Activated CD8-positive, alpha-beta T cell treated with anti-CD3 and anti-CD28 coated beads, Interleukin-2, amount 10 ng/mL, durations not matched to agents 7 days and 5 days (primary cell): ENCODE measurements around the gene SPINT1. TPM values are rescaled to one million over a fixed set of nuclear protein-coding genes. Genes with fewer than 3 reads are reported as not detected.

Experiments used
- ATAC-seq: fragments of 150-1000 bp; cut with Tn5 transposase; one replicate; pipeline ENCODE4 v1.10.0; 2021; ENCODE audit warnings: moderate library complexity
- CTCF ChIA-PET: fragments of 350-600 bp; sonication (Branson Sonifier 250); formaldehyde crosslinking; loops from one replicate; lab custom pipeline; 2021; ENCODE audit warnings: antibody characterized with exemption; lab: Charles Lee
- POLR2A ChIA-PET: fragments of 350-600 bp; sonication (Branson Sonifier 250); formaldehyde crosslinking; loops from one replicate; lab custom pipeline; 2021; ENCODE audit warnings: antibody characterized with exemption; lab: Charles Lee
- DNase-seq: peaks from one replicate; pipeline ENCODE4 v3.0.0-alpha.2; 2020
- H3K27ac Mint-ChIP-seq: one replicate; pipeline ENCODE4 v1.8.0; 2021; ENCODE audit warnings: mild to moderate bottlenecking, mixed read lengths
- H3K27me3 Mint-ChIP-seq: one replicate; pipeline ENCODE4 v1.8.0; 2021; ENCODE audit warnings: low read depth, mixed read lengths
- H3K36me3 Mint-ChIP-seq: one replicate; pipeline ENCODE4 v1.8.0; 2021; ENCODE audit warnings: low read depth, mixed read lengths
- H3K4me1 Mint-ChIP-seq: one replicate; pipeline ENCODE4 v1.8.0; 2021; ENCODE audit warnings: low read depth, mixed read lengths
- H3K4me3 Mint-ChIP-seq: one replicate; pipeline ENCODE4 v1.8.0; 2021; ENCODE audit warnings: mild to moderate bottlenecking, mixed read lengths
- H3K9me3 Mint-ChIP-seq: one replicate; pipeline ENCODE4 v1.8.0; 2022; ENCODE audit warnings: mixed read lengths; ENCODE audit not compliant: insufficient read depth
- total RNA-seq, 2 experiments: library from RNA; stranded (reverse); gene quantifications; one replicate each; pipeline ENCODE4 v1.2.3, GENCODE V29; 2021

The SPINT1 gene
- total RNA-seq, 2 experiments from 2014 or later = 3.1 to 4.3 TPM

- H3K4me1 Mint-ChIP-seq = peaks cover 20% of the 10 kb centered on the region
- H3K9me3 Mint-ChIP-seq = no peaks in the 10 kb centered on the region
- H3K27me3 Mint-ChIP-seq = no peaks in the 10 kb centered on the region
- POLR2A ChIA-PET = interaction anchor here (1.0 kb wide), 1 partner anchor 114 kb away, joined by 3 read pairs; the partner anchor contains the start of gene RAD51
- no peak for DNase-seq
- H3K36me3 Mint-ChIP-seq = peaks cover 20% of the 10 kb centered on the region
- H3K27ac Mint-ChIP-seq = no peak overlapping the region
- CTCF ChIA-PET = interaction anchor here (0.8 to 2.9 kb wide), 2 partner anchors 22 to 49 kb away, joined by 3 to 15 read pairs; no protein-coding TSS in a partner anchor
- no peak for ATAC-seq
- H3K4me3 Mint-ChIP-seq = peak overlapping the region; percentile 94
Observed at GRCh38 chr15:40808861-40809450, 34.9 kb upstream of the SPINT1 start.

DNA sequence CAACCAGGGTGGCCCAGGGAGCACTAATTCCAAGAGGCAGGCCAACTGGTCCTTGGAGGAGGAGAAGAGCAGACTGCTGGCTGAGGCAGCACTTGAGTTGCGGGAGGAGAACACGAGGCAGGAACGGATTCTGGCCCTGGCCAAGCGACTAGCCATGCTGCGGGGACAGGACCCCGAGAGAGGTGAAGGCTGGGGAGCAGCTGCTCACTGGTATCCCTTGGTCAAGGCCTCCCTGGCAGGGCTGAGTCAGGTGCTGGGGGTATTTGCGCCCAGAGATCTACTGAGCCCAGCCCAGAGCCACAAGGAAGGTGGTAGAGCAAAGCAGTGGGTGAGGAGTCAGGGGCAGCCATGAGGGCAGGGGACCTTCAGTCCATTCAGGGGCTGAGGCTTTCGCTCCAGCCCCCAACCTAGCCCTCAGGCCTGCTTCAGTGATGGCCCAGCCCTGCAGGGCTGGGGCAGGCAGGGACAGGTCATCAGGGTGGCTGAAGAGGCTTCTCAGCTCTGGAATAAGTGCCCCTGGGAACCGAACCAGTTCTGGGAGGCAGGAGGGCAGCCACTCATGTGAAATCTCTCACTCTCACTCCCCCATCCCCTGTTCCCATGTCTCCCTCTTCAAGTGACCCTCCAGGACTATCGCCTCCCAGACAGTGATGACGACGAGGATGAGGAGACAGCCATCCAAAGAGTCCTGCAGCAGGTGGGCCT lies 31.0 kb upstream of the SPINT1 start:
- ATAC-seq = no peak
- POLR2A ChIA-PET = interaction anchor here (0.6 kb wide), 2 partner anchors 422 to 1531 kb away, joined by 3 read pairs; no protein-coding TSS in a partner anchor

GRCh38 chr15:40815042-40815698 lies 28.7 kb upstream of the SPINT1 start:
- POLR2A ChIA-PET = interaction anchor here (0.7 kb wide), 1 partner anchor 28 kb away, joined by 3 read pairs; no protein-coding TSS in a partner anchor
- Mint-ChIP-seq H3K27me3 (no peaks in the 10 kb centered on the region), H3K36me3 (peaks cover 23% of the 10 kb centered on the region), H3K27ac (no peak overlapping the region), H3K9me3 (no peaks in the 10 kb centered on the region), H3K4me1 (no peaks in the 10 kb centered on the region), H3K4me3 (no peak overlapping the region)
- DNase-seq (no peak), ATAC-seq (no peak)
- CTCF ChIA-PET = interaction anchor here (0.6 to 0.8 kb wide), 2 partner anchors 136 to 302 kb away, joined by 3 read pairs; no protein-coding TSS in a partner anchor

More for the DNA sequence above, 31.0 kb upstream of the SPINT1 start:
- Mint-ChIP-seq H3K4me3 (no peak overlapping the region), H3K27ac (no peak overlapping the region), H3K9me3 (no peaks in the 10 kb centered on the region), H3K27me3 (no peaks in the 10 kb centered on the region), H3K36me3 (peaks cover 27% of the 10 kb centered on the region), H3K4me1 (peaks cover 14% of the 10 kb centered on the region)
- DNase-seq = no peak
- CTCF ChIA-PET = no interaction called here

GRCh38 chr15:40819048-40819447 lies 24.8 kb upstream of the SPINT1 start:
- peaks cover 10% of the 10 kb centered on the region for H3K36me3 Mint-ChIP-seq
- DNase-seq = no peak
- no peak overlapping the region for H3K4me3 Mint-ChIP-seq
- ATAC-seq = no peak
- H3K4me1 Mint-ChIP-seq = no peaks in the 10 kb centered on the region
- no peak overlapping the region for H3K27ac Mint-ChIP-seq
- ChIA-PET CTCF (interaction anchor here (0.7 to 1.0 kb wide), 2 partner anchors 38 to 75 kb away, joined by 3 read pairs; partner anchors contain the start of gene VPS18), POLR2A (no interaction called here)
- no peaks in the 10 kb centered on the region for H3K9me3 Mint-ChIP-seq
- peaks cover 1% of the 10 kb centered on the region for H3K27me3 Mint-ChIP-seq

- CTCF ChIA-PET = no interaction called here
- ATAC-seq (no peak), DNase-seq (no peak)
- POLR2A ChIA-PET = no interaction called here
- Mint-ChIP-seq H3K4me1 (no peaks in the 10 kb centered on the region), H3K27me3 (peaks cover 3% of the 10 kb centered on the region), H3K36me3 (no peaks in the 10 kb centered on the region), H3K4me3 (no peak overlapping the region), H3K27ac (no peak overlapping the region), H3K9me3 (no peaks in the 10 kb centered on the region)
Observed at GRCh38 chr15:40821195-40821594, 22.7 kb upstream of the SPINT1 start.

DNA sequence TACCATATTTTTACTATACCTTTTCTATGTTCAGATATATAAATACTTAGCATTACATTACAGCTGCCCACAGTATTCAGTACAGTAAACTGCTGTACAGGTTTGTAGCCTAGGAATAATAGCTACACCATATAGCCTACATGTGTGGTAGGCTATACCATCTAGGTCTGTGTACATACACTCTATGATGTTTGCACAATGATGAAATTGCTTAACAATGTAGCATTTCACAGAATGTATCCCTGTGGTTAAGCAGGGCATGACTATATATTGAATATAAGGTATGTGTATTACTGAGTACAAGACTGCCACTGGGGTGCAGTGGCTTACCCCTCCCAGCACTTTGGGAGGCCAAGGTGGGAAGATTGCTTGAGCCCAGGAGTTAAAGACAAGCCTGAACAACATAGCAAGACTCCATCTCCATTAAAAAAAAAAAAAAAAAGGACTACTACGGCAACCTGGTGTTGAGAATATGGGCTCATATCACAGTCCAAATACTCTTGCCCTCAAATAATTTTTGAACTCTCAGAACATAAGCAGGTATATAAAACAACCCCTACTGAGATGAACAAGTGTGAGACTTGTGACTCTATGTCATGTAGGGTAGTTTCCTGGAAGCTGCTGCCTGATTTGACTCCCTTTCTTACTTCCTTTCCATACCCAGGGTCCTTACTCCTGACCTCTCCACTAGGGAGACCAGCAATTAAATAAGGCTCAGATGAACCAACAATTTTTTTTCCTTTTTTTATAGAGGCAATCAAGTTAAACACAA lies 20.1 kb upstream of the SPINT1 start:
- peaks cover 5% of the 10 kb centered on the region for H3K27me3 Mint-ChIP-seq
- no peak for ATAC-seq
- H3K36me3 Mint-ChIP-seq = no peaks in the 10 kb centered on the region
- no peak overlapping the region for H3K4me3 Mint-ChIP-seq
- no peak for DNase-seq
- ChIA-PET CTCF (no interaction called here), POLR2A (no interaction called here)
- H3K4me1 Mint-ChIP-seq = no peaks in the 10 kb centered on the region
- no peaks in the 10 kb centered on the region for H3K9me3 Mint-ChIP-seq
- no peak overlapping the region for H3K27ac Mint-ChIP-seq

DNA sequence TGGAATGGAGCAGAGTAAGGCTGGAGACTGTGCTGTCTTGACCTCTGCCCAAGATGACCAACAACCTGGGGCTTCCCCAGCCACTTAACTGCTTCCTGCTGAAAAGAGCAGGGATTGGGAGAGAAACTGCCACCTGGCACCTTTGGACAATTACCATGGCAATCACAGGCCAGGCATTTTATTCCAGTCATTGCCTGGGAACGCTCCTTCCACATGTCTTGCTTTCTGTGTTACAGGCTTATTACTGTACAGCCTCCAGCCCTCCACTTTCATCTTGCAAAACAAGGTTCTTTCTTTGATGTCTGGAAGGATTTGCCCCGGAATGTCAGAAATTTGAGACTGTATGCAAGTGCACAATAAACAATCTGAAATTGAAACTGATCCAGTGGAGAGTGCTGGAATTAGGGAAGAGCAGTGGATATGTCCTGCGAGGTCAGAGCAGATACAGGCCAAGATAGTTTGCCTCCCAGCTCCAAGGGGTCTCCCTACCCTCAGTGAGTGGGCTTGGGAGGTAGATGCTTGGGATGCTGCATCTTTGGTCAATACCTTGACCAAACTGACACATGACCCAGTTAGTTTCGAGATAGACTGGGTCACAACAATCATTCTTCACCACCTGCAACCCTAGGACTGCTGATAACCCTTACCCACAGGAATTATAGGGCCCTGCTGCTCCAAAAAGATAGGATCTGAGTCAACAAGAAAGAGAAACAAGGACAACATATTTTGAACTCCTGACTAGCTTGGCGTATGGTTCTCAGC lies 18.0 kb upstream of the SPINT1 start:
- DNase-seq (no peak), ATAC-seq (no peak)
- H3K4me1 Mint-ChIP-seq = no peaks in the 10 kb centered on the region
- H3K36me3 Mint-ChIP-seq = no peaks in the 10 kb centered on the region
- no peaks in the 10 kb centered on the region for H3K9me3 Mint-ChIP-seq
- ChIA-PET POLR2A (interaction anchor here (0.7 kb wide), 1 partner anchor 112 kb away, joined by 3 read pairs; no protein-coding TSS in a partner anchor), CTCF (interaction anchor here (1.7 kb wide), 1 partner anchor 33 kb away, joined by 5 read pairs; no protein-coding TSS in a partner anchor)
- peaks cover 5% of the 10 kb centered on the region for H3K27me3 Mint-ChIP-seq
- no peak overlapping the region for H3K27ac Mint-ChIP-seq
- H3K4me3 Mint-ChIP-seq = no peak overlapping the region

GRCh38 chr15:40826423-40827075 lies 17.3 kb upstream of the SPINT1 start:
- ChIA-PET POLR2A (interaction anchor here (0.7 kb wide), 1 partner anchor 112 kb away, joined by 3 read pairs; no protein-coding TSS in a partner anchor), CTCF (interaction anchor here (1.7 kb wide), 1 partner anchor 32 kb away, joined by 5 read pairs; no protein-coding TSS in a partner anchor)
- no peak overlapping the region for H3K27ac Mint-ChIP-seq
- H3K9me3 Mint-ChIP-seq = no peaks in the 10 kb centered on the region
- no peaks in the 10 kb centered on the region for H3K36me3 Mint-ChIP-seq
- no peak overlapping the region for H3K4me3 Mint-ChIP-seq
- H3K27me3 Mint-ChIP-seq = peaks cover 5% of the 10 kb centered on the region
- no peaks in the 10 kb centered on the region for H3K4me1 Mint-ChIP-seq
- no peak for ATAC-seq
- DNase-seq = no peak

GRCh38 chr15:40828447-40829036 lies 15.3 kb upstream of the SPINT1 start, which contains the start of gene PPP1R14D:
Gene PPP1R14D, minus strand, starts transcription at chr15:40828708. Its CDS starts 67 bp downstream, at chr15:40828641.
- ChIA-PET CTCF (interaction anchor here (0.9 to 1.0 kb wide), 3 partner anchors 30 to 65 kb away, joined by 3 read pairs; no protein-coding TSS in a partner anchor), POLR2A (no interaction called here)
- Mint-ChIP-seq H3K4me3 (no peak within 1 kb of the TSS), H3K36me3 (no peaks in the 10 kb centered on the region), H3K4me1 (no peaks in the 10 kb centered on the region), H3K9me3 (no peaks in the 10 kb centered on the region), H3K27ac (no peak within 1 kb of the TSS), H3K27me3 (peaks cover 10% of the 10 kb centered on the region)
- ATAC-seq (no peak), DNase-seq (no peak)

- Mint-ChIP-seq H3K27ac (no peak overlapping the region), H3K4me1 (no peaks in the 10 kb centered on the region), H3K27me3 (peaks cover 9% of the 10 kb centered on the region), H3K4me3 (no peak overlapping the region), H3K36me3 (no peaks in the 10 kb centered on the region), H3K9me3 (no peaks in the 10 kb centered on the region)
- CTCF ChIA-PET = interaction anchor here (0.9 to 1.0 kb wide), 2 partner anchors 29 to 63 kb away, joined by 3 read pairs; no protein-coding TSS in a partner anchor
- POLR2A ChIA-PET = no interaction called here
- ATAC-seq = no peak
- DNase-seq = no peak
Observed at GRCh38 chr15:40829115-40829514, 14.7 kb upstream of the SPINT1 start.
